PFSK-1 (cell line): ENCODE data around the gene MORC3.

Experiments
- FOXP2 ChIP-seq: optimal IDR thresholded peaks from 2 replicates; pipeline ENCODE3; 2011; ENCODE audit warnings: borderline replicate concordance, control low read depth, inconsistent platforms; ENCODE audit not compliant: insufficient read depth; ENCODE audit errors: extremely low read length, extremely low read depth
- POLR2AphosphoS5 ChIP-seq: IDR thresholded peaks from 2 replicates; pipeline ENCODE4 v1.6.1; 2012; ENCODE audit warnings: low read depth, mild to moderate bottlenecking, control low read depth, low read length, moderate library complexity
- SIN3A ChIP-seq: IDR thresholded peaks from 2 replicates; pipeline ENCODE4 v1.6.1; 2012; ENCODE audit warnings: mild to moderate bottlenecking, low read length, moderate library complexity, borderline replicate concordance; ENCODE audit not compliant: insufficient read depth
- TAF1 ChIP-seq: IDR thresholded peaks from 2 replicates; pipeline ENCODE4 v1.6.1; 2012; ENCODE audit warnings: low read length, control low read depth, borderline replicate concordance; ENCODE audit not compliant: insufficient read depth
- TF ChIP-seq, protein P1 (sequence below), 2 experiments: IDR thresholded peaks; 2 replicates each; pipeline versions ENCODE4 v1.6.1 to v1.8.0; 2011 to 2012; ENCODE audit warnings: low read depth in 2 of 2, low read length in 2 of 2, control low read depth in 1 of 2, inconsistent platforms in 1 of 2, mild to moderate bottlenecking in 1 of 2, moderate library complexity in 1 of 2; ENCODE audit not compliant: insufficient read depth in 1 of 2

The MORC3 gene

GRCh38 chr21:36349315-36349714, 29.3 kb downstream of the MORC3 start:
- TF ChIP-seq TAF1: no peak
- TF ChIP-seq SIN3A: no peak
- no peak for TF ChIP-seq FOXP2
- no peak for TF ChIP-seq POLR2AphosphoS5
- TF ChIP-seq, protein P1, sequence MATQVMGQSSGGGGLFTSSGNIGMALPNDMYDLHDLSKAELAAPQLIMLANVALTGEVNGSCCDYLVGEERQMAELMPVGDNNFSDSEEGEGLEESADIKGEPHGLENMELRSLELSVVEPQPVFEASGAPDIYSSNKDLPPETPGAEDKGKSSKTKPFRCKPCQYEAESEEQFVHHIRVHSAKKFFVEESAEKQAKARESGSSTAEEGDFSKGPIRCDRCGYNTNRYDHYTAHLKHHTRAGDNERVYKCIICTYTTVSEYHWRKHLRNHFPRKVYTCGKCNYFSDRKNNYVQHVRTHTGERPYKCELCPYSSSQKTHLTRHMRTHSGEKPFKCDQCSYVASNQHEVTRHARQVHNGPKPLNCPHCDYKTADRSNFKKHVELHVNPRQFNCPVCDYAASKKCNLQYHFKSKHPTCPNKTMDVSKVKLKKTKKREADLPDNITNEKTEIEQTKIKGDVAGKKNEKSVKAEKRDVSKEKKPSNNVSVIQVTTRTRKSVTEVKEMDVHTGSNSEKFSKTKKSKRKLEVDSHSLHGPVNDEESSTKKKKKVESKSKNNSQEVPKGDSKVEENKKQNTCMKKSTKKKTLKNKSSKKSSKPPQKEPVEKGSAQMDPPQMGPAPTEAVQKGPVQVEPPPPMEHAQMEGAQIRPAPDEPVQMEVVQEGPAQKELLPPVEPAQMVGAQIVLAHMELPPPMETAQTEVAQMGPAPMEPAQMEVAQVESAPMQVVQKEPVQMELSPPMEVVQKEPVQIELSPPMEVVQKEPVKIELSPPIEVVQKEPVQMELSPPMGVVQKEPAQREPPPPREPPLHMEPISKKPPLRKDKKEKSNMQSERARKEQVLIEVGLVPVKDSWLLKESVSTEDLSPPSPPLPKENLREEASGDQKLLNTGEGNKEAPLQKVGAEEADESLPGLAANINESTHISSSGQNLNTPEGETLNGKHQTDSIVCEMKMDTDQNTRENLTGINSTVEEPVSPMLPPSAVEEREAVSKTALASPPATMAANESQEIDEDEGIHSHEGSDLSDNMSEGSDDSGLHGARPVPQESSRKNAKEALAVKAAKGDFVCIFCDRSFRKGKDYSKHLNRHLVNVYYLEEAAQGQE (IDR thresholded peaks at IDR 0.05; ENCODE audit: insufficient read depth in 1 of 2, low read depth in 2 of 2, low read length in 2 of 2): no peak

DNA sequence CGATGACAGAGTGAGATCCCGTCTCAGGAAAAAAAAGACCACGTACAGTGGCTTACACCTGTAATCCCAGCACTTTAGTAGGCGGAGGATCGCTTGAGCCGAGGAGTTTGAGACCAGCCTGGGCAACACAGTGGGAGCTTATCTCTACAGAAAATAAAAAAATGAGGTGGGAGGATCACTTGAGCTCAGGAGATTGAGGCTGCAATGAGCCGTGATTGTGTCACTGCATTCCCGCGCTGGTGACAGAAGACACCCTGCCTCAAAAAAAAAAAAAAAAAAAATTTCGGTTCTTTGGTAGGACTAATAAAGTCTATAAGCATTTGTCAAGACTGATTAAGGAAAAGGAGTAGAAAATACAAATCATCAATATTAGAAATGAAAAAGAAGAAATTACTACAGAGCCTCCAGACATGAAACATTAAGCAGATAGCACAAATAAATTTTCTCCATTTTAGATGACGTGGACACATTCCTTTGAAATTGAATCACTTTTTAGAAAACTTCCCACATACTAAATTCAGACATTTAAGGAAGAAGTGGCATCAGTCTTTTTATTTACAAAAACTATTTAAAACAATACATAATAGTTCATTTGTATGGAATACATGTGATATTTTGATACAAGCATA, 30.4 kb downstream of the MORC3 start:
- TF ChIP-seq FOXP2 (no peak), SIN3A (no peak), POLR2AphosphoS5 (no peak)
- TF ChIP-seq, protein P1 (IDR thresholded peaks at IDR 0.05; ENCODE audit: insufficient read depth in 1 of 2, low read depth in 2 of 2, low read length in 2 of 2): no peak

DNA sequence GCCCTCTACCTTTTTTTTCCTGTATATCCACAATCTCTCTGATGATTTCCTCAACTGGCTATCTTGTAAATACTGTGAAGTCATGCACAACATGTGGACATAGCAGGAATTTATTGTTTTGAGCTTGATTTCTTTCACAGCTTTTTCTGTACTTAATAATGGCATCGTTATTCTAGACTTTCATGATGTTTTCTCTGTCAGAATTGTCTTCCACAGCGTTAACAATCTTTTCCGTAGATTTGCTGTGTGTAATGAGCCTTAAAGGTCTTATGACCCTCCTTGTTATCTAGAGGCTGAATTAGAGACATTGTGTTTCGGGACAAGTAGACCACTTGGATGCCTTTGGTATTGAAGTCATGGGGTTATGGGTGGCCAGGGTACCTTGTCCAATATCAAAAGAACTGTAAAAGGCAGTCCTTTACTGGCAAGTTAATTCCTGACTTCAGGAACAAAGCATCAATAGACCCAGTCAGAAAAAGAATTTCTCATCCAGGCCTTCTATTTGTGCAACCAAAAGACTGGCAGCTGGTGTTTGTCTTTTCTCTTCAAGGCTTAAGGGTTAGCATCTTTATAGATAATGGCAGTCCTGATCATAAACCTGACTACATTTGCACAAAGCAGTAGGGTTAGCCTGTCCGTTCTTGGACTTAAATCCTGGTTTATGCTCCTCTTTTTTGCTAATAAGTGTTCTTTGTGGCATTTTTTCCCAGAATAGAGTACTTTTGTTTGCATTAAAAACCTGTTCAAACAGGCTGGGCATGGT, 35.1 kb downstream of the MORC3 start:
- TF ChIP-seq TAF1 (no peak), SIN3A (no peak), POLR2AphosphoS5 (no peak), FOXP2 (no peak)
- TF ChIP-seq, protein P1 (IDR thresholded peaks at IDR 0.05; ENCODE audit: insufficient read depth in 1 of 2, low read depth in 2 of 2, low read length in 2 of 2): no peak

GRCh38 chr21:36355868-36356267, 35.9 kb downstream of the MORC3 start:
- no peak for TF ChIP-seq FOXP2

- TF ChIP-seq, protein P1 (IDR thresholded peaks at IDR 0.05; ENCODE audit: insufficient read depth in 1 of 2, low read depth in 2 of 2, low read length in 2 of 2): no peak
- TF ChIP-seq POLR2AphosphoS5 (no peak), TAF1 (no peak), FOXP2 (no peak), SIN3A (no peak)
These were observed 39.2 kb downstream of the MORC3 start for GRCh38 chr21:36359185-36359584.
